Esophagus mucosa (tissue), 1 donor: ENCODE results near the gene ADAMTS2. TPM values are rescaled to one million over a fixed set of nuclear protein-coding genes. Genes with fewer than 3 reads are reported as not detected.

Source experiments
- ATAC-seq: fragments of 200-7000 bp; cut with Tn5 transposase; one replicate; pipeline ENCODE4 v1.9.1; 2020
- total RNA-seq: library from RNA; stranded (reverse); gene quantifications from one replicate; pipeline ENCODE4 v1.2.4, GENCODE V29; 2023
- donor health status: DM: yes; HTN: yes; CAD: no.

Gene ADAMTS2
- total RNA-seq: 3.5 TPM

DNA sequence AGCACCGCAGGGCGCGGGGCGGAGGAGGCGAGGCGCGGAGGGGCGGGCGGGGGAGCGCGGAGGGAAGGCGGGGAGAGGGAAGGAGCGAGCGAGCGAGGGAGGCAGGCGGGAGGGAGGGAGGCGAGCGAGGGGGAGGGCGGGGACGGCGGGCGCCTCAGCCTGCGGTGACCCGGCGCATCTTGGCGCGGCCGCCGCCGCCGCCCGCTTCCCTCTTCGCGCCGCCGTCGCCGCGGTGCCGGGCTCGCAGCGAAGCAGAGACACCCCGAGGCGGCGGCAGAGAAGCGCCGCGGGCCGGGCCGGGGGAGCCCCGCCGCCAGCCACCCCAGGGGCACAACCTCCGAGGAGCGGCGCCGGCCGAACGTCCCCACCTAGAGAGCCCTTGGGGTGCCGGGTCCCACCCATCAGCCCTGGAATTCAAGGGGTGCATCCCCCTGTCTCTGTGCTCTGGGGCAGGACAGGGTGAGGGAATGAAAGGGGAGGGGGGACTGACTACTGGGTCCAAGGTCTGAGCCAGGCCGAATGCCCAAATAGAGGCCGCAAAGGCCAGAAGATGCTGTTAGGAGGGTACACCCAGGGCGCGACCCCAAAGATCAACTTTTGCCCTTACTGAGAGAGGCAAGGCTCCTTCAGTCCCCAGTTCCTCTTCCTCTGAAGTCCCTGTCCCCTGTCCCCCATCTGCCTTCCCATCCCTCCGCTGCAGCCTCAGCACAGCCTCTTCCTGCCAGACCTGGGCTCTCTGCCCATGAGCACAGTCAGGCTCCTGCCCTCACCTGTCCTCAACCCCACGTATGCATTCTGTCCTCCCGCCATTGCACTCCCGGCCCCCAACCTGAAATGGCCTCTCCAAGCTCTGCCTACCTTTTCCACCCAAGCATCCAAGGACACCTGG lies at the start of gene ADAMTS2:
Gene ADAMTS2 (minus strand): TSS at position 29 of the 889 bp plus-strand sequence. CDS start 133 bp downstream, outside the sequence.
- no peak for ATAC-seq

DNA sequence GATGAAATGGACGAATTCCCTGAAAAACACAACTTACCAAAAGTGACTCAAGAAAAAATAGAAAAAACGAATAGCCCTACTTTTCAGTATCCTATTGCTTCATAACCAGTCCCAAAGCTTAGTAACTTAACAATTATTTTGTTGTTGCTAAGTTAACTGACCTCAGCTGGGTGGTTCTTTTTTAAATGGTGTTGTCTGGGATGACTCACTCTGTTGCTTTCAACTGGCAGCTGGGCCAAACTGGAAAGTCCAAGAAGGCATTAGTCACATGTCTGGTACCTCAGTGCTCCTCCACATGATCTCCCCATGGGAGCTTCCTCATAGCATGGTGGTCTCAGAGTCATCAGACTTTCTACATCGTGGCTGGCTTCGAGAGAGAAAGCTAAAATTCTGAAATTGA lies 47.8 kb upstream of the ADAMTS2 start:
- ATAC-seq: peak; percentile 79

DNA sequence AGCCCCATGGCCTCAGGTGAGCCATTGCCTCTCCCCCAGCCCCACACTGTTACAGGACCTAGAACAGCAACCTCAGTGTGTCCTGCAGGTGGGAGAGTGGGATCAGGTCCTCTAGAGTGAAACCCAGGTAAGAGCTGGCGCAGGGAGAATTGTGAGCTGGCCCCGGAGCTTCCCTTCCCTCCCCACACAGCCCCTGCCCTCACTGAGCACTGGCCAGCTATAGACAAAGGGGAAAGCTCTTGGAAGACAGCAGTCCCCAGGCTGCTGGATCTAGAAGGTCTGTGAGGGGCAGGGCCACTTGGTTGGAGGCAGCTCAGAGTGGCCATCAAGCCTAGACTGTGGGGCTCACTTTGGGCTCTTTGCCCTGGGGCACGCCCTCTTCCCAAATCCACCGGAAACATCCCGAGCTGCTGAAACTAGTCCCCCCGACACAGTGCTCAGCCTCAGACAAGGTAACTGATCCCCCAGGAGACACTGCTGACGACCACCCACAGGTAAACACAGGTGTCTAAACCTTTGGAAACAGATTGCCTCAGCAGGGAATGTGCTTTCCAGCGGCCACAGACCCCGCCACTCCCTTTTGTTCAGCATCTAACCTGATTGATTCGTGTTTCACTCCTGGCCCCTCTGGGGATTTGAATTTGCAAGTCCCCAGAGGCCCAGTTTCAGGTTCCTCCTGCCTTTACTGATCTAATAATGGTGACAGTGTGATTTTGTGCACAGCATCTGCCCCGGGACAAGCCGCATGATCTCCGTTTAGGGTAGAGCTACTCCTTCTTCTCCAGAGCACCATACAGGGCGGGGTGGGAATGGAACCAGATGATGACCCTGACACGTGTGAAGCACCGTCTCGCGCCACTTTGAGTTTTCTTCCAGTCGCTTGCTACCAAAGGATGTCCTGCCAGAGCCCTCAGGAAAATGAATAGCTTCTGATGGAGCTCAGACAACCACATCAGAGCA lies 42.2 kb upstream of the ADAMTS2 start:
- ATAC-seq: no peak

DNA sequence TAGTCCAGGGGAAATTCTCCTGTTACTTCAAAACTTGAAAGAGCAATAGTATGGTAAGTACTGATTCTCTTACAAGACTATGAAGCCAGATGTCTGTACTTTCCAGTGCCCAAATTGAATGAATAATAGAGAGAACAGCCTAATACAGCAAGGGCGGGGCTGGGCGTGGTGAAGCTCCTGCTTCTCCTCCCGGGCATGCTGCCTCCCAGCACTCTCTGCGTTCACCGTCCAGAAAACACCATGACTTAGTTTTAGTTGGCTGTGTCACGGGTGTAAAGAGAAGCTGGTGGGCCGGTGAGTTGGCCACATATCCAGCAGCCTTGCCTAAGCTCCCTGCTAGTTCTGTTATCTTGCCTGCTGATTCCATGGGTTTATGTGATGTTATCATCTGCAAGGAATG lies 40.7 kb upstream of the ADAMTS2 start:
- ATAC-seq: peak; percentile 35

- ATAC-seq: no peak
Observed at GRCh38 chr5:179382486-179382885, 37.2 kb upstream of the ADAMTS2 start.

DNA sequence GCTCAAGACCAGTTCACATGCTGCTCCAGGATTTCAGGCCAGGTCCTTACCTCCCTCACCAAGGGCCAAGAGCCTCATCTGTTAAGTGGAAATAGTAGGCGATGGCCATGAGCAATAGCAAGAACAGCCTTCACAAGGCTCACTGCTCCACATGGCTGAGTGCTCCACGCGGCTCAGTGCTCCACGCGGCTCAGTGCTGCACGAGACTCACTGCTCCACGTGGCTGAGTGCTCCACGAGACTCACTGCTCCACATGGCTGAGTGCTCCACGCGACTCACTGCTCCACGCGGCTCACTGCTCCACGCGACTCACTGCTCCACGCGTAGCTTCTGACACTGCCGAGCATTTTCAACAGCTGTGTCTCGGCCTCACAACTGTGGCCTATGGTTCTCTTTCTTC lies 36.4 kb upstream of the ADAMTS2 start:
- ATAC-seq: no peak

DNA sequence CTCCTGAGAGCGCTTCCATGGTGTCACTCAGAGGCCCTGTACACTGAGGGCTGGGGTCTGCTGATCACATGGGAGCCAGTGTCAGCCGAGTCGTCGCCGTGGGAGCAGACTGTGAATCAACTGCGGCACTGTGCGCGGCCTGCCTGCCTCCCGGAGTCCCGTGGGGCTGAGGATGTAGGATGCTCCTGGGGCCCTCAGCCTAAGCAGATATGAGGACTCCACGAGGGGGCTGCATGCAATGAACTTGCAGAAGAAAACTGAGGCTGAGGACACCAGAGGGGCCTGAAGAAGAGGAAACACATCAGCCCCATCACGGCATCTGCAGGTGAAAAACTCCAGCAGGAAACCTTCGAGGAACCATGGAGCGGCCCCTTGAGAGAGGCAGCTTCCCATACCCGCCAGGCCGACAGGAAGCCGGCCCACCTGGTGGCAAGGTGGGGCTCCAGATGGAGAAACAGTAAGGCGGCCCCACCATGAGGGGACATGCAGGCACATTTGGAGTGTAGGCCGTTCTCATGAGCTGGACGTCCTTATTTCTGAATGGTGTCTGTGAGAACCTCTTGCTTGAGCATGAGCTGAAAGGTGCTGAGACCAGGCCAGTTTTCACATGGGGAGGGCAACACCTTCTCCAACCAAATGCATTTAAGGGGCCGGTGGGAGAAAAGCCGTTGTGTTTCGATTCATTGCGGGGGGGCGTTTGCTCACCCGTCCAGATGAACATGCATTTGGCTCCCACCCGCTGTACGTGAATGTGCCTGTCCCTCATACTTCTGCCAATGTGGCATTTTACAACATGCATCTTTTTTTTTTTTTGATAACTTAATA lies 35.2 kb upstream of the ADAMTS2 start:
- ATAC-seq: peak; percentile 18

DNA sequence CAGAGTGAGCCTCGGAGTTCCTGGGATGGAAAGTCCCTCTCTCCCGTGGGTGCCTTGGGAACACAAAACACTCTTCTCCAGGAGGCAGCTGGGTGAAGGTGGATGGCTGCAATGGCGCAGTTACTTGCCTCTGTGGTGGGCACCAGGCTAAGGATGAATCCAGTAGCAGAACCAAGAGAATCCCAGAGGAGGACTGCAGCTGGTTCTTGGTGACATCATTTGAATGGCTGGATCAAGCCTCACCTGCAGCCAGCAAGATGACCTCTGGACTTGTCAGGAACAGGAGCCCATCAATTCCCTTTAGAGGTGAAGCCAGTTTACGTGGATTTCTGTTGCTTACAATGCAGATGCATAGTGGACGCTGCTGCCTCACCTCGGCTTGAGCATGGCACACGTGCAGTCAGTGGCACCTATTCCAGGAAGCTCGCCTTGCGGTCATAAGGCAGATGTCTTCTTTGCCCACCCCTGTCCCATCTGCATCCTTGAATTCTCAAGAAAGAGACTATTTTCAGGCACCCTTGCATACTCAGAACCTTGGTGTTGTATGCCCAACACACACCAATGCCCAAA lies 34.1 kb upstream of the ADAMTS2 start:
- ATAC-seq: no peak

- no peak for ATAC-seq
Observed at GRCh38 chr5:179378441-179379271, 33.4 kb upstream of the ADAMTS2 start.

GRCh38 chr5:179378116-179378440 lies 32.8 kb upstream of the ADAMTS2 start:
- no peak for ATAC-seq

DNA sequence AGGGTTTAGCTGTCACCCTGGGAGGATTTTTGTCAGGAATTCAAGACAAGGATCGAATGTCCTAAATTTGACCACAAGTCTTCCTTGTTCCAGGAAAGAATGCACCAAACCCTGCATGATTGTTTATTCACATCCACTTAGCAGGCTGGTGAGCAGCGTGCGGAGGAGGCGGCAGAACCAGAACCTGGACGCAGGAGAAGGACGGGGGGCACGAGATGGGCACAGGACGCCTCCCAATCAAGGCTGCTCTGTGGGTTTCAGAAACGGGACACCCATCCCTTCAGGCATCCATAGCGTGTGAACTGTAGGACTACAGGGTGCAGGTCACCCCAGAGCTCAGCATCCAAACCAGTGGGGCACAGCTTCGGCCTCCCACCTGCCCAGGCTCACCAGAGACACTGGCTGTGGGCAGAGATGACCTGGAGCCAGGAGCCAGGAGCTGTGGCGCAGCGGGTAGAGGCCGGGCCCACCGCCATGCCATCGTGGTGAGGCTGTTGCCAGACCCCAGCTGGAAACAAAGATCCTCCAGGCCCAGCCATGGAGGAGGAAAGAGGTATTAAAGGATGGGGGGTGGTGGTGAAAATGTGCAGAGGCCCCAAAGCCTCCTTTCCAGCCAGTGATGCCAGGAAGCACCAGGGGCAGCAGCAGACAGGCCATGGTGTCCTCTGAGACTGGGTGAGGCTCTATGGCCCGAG lies 32.3 kb upstream of the ADAMTS2 start:
- ATAC-seq: no peak

GRCh38 chr5:179376701-179377420 lies 31.6 kb upstream of the ADAMTS2 start:
- no peak for ATAC-seq

GRCh38 chr5:179375831-179376365 lies 30.6 kb upstream of the ADAMTS2 start:
- no peak for ATAC-seq

GRCh38 chr5:179375236-179375685 lies 30.0 kb upstream of the ADAMTS2 start:
- no peak for ATAC-seq

- no peak for ATAC-seq
Observed at GRCh38 chr5:179374506-179375235, 29.4 kb upstream of the ADAMTS2 start.

DNA sequence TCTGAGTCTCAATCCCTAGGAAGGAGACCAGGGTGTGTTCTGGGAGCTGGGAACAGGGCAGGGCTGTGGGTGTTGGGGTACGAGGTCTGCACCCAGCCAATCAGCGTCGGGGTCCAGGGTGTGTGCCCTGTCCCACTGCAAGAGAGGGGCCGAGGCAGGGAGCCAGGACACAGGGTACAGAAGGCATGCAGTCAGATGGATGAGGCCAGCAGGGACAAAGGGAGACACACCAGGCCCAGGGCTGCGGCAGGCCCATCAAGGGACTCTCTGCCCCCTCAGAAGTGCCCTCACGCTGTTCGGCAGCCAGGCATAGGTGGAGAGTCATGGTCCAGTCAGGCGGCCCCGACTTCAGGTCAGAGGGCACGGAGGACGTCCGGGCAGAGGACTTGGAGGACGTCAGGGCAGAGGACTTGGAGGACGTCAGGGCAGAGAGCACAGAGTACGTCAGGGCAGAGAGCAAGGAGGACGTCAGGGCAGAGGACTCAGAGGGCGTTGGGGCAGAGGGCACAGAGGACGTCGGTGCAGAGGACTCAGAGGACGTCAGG lies 28.8 kb upstream of the ADAMTS2 start:
- peak; percentile 29 for ATAC-seq

DNA sequence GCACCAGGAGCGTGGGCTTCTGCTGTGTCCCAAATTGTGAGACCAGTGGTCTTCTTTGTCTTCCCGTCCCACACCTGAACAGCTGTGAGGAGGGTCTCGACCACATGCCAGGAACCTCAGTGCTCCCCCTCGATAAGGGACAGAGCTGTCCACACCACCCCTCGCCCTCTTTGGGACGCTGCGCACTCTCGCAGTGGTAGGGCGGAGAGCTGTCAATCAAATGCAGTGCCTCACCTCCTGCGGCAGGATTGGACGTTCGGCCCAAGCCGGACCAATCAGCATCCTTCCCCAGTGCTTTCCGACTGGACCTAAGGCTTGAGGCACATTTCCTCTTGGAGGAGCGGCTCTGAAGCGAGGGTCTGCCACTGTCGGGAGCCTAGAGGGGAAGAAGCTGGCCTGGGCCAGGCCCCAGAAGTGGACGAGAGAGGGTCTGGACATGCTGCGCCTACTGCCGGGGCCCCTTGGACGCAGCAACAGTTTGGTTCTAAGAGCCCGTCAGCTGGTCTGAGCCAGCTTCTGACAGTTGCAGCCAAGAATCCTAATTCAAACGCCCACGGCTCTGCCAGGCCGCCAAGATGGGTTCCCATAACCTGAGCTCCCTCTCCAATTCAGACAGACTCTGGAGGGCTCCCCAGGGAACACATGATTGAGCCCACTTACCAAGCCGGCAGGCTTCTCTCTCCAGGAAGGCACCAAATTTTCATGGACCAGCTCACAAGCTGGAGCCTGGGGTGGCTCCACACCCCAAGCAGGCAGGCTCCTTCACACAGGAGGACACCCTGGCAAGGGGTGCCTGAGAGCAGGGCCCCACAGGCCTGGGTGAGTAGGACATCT lies 28.1 kb upstream of the ADAMTS2 start:
- no peak for ATAC-seq
